ENCODE measurements around the gene GXYLT2. TPM values are rescaled to one million over a fixed set of nuclear protein-coding genes. Genes with fewer than 3 reads are reported as not detected.

GXYLT2 gene
- total RNA-seq, 2 experiments from 2014 or later, result not detected

DNA sequence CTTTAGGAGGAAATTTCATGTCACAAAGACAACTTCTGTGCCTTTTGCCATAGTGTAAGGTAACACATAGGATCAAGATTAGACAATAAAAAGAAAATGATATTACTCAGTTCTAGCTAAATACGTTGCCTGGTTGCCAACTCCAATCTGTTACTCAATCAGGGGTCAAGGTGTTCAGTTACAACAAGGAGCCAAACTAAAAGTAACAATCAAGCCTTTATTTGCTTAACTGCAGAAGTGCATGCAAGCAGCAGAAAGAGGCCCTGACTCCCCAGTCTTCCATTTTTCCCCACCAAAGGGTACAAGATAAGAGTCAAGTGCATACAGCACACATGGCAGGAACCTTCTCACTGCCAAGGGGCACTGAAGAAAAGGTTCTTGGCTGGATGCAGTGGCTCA, 80.4 kb downstream of the GXYLT2 start:
- H3K4me3 Mint-ChIP-seq, result no peak overlapping the region
- H3K9me3 Mint-ChIP-seq, result no peaks in the 10 kb centered on the region
- DNase-seq, result no peak
- no peak overlapping the region for H3K27ac Mint-ChIP-seq
- intact Hi-C loops (cut with micrococcal nuclease), result no loop called here
- H3K4me1 Mint-ChIP-seq (ENCODE audit: low read depth), result peaks cover 21% of the 10 kb centered on the region
- H3K36me3 Mint-ChIP-seq (ENCODE audit: low read depth), result peaks cover 1% of the 10 kb centered on the region
- no peaks in the 10 kb centered on the region for H3K27me3 Mint-ChIP-seq (ENCODE audit: low read depth)
- CTCF ChIA-PET, result no interaction called here

DNA sequence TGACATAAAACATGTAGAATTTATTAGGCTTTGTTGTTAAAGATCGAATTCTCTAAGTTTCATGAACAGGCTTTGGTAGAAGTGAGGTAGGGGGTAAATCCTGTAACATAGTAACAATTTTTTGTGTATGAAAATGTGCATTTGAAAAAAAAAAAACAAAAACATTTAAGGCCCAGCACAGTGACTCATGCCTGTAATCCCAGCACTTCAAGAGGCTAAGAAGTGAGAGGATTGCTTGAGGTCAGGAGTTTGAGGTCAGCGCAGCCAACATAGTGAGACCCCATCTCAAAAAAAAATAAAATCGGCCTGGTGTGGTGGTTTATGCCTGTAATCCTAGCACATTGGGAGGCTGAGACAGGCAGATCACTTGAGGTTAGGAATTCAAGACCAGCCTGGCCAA, 81.9 kb downstream of the GXYLT2 start:
- Mint-ChIP-seq H3K9me3 (no peaks in the 10 kb centered on the region), H3K4me1 (ENCODE audit: low read depth) (peaks cover 22% of the 10 kb centered on the region), H3K4me3 (no peak overlapping the region), H3K27me3 (ENCODE audit: low read depth) (no peaks in the 10 kb centered on the region), H3K27ac (no peak overlapping the region), H3K36me3 (ENCODE audit: low read depth) (peaks cover 1% of the 10 kb centered on the region)
- no peak for DNase-seq
- CTCF ChIA-PET, result no interaction called here
- intact Hi-C loops (cut with micrococcal nuclease), result no loop called here

DNA sequence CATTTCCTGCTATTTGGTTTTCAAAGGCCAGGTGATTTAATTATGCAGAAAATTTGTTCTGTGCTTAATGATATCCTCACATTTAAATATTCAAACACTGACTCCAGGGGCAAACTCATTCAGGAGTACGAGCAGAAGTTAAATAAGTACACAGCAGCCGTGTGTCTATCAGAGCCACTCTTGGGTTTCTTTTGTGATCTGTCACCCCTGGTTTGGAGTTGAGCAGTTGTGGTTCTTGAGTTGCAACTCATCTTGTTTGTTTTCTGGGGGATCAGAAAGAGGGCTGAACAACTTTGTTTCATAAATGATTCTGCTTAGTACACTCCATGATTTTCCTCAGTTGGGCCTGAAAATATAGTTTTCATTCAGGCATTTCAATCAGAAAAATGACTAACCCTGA, 83.1 kb downstream of the GXYLT2 start:
- Mint-ChIP-seq H3K9me3 (no peaks in the 10 kb centered on the region), H3K27ac (no peak overlapping the region), H3K27me3 (ENCODE audit: low read depth) (no peaks in the 10 kb centered on the region), H3K36me3 (ENCODE audit: low read depth) (no peaks in the 10 kb centered on the region), H3K4me3 (no peak overlapping the region), H3K4me1 (ENCODE audit: low read depth) (peaks cover 10% of the 10 kb centered on the region)
- CTCF ChIA-PET, result no interaction called here
- intact Hi-C loops (cut with micrococcal nuclease), result no loop called here
- DNase-seq, result no peak

DNA sequence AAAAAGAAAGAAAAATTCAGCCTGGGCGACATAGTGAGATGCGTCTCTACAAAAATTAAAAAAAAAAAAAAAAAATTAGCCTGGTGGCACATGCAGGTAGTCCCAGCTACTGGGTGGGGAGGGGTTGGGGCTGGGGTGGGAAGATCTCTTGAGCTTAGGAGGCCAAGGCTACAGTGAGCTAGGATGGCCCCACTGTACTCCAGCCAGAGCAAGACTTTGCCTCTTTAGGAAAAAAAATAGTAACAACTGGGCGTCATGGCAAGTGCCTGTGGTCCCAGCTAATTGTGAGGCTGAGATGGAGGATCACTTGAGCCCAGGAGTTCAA, 84.8 kb downstream of the GXYLT2 start:
- no peak for DNase-seq
- Mint-ChIP-seq H3K9me3 (no peaks in the 10 kb centered on the region), H3K4me3 (no peak overlapping the region), H3K27me3 (ENCODE audit: low read depth) (no peaks in the 10 kb centered on the region), H3K27ac (no peak overlapping the region), H3K36me3 (ENCODE audit: low read depth) (no peaks in the 10 kb centered on the region), H3K4me1 (ENCODE audit: low read depth) (peaks cover 10% of the 10 kb centered on the region)
- intact Hi-C loops (cut with micrococcal nuclease), result no loop called here
- CTCF ChIA-PET, result no interaction called here

DNA sequence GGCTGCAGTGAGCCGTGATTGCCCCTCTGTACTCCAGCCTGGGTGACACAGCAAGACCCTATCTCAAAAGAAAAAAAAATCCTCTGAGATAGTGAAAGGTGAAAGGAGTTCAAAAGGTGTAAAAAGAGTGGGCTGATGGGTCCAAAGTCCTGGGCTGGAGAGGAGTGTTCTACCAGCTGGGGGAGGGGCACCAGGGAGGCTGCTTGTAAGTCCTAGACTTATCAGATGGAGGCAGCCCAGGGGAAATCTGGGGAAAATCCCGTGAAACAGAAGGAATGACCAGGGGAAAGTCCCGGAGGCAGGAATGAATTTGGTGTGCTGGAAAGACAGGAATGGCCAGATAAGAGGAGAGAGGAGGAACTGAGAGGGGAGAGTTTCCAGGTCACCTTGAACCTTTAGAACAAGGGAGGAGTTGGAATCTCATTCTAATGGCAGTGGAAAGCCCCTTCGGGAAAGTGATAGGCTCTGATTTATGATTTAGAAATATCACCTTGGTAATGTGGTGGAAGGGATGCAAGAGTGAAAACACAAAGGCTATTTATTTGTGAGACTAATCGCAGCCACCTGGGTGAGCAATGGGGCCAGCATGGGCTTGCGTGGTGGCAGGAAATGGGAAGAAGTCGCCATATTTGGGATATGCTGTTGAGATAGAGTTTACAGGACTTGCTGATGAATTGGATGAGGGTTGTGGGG, 85.3 kb downstream of the GXYLT2 start:
- H3K36me3 Mint-ChIP-seq (ENCODE audit: low read depth), result no peaks in the 10 kb centered on the region
- H3K4me3 Mint-ChIP-seq, result no peak overlapping the region
- H3K27me3 Mint-ChIP-seq (ENCODE audit: low read depth), result no peaks in the 10 kb centered on the region
- DNase-seq, result no peak
- H3K27ac Mint-ChIP-seq, result no peak overlapping the region
- CTCF ChIA-PET, result no interaction called here
- intact Hi-C loops (cut with micrococcal nuclease), result no loop called here
- H3K9me3 Mint-ChIP-seq, result no peaks in the 10 kb centered on the region
- H3K4me1 Mint-ChIP-seq (ENCODE audit: low read depth), result peaks cover 10% of the 10 kb centered on the region

DNA sequence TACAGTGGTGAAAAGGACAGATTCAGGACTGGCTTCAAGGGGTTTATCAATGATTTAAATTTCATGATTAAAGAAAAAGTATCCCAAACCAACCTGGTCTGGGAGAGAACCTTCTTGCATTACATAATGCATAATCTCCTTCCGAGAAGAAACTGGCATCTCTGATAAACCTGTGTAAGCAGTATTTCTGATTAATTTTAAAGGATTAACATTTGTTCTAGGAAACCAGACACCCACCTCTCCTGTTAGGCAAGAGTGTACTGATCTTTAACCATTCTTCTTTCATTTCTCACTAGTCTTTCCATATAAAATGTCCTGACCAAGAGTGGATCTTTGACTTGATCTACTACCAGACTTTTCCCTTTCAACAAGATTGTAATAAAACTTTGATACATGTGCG, 85.9 kb downstream of the GXYLT2 start:
- Mint-ChIP-seq H3K36me3 (ENCODE audit: low read depth) (no peaks in the 10 kb centered on the region), H3K27ac (no peak overlapping the region), H3K27me3 (ENCODE audit: low read depth) (no peaks in the 10 kb centered on the region), H3K4me1 (ENCODE audit: low read depth) (peaks cover 10% of the 10 kb centered on the region), H3K9me3 (no peaks in the 10 kb centered on the region), H3K4me3 (no peak overlapping the region)
- intact Hi-C loops (cut with micrococcal nuclease), result no loop called here
- DNase-seq, result no peak
- CTCF ChIA-PET, result no interaction called here

DNA sequence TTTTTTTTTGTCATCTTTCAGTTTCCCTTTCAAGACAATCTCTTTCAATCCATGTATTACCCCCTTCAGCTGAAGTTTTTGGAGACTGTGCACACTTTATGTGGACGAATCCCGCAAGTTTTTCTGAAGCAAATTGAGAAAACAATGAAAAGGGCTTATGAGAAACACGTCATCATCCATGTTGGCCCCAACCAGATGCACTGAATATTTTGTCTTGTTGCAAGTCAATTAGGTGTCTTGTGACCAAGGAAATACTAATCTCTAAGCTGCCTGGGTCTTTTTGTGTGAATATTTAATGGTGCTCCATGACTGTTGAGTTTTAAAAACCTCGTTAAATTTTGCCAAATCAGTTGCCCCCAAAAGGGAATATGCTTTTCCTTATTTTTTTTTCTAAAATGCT, 87.1 kb downstream of the GXYLT2 start:
- Mint-ChIP-seq H3K36me3 (ENCODE audit: low read depth) (no peaks in the 10 kb centered on the region), H3K27me3 (ENCODE audit: low read depth) (no peaks in the 10 kb centered on the region), H3K4me3 (no peak overlapping the region), H3K27ac (no peak overlapping the region), H3K4me1 (ENCODE audit: low read depth) (peaks cover 10% of the 10 kb centered on the region), H3K9me3 (no peaks in the 10 kb centered on the region)
- CTCF ChIA-PET, result interaction anchor here (1.0 kb wide), 1 partner anchor 82 kb away, joined by 3 read pairs; no protein-coding TSS in a partner anchor
- DNase-seq, result no peak
- intact Hi-C loops (cut with micrococcal nuclease), result no loop called here

DNA sequence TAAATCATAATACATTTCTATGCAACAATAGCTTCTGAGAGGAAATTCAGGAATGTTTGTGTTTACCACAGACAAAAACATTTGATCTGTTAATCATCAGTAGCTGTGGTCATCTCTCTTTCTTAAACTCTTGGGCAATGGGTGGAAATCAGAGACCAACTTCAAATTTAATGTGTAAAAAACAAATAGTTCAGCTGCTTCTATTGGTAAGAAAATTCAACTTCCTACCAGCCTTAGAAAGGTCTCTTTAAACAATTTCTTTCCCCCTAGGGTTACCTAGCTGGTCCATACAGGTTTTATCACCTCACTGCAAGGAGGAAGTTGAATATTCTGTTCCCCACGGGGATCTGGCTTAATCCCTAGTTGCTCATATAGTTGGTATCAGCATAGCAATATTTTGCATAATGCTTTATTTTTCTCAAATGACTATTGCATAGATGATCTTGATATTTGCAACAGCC, 88.5 kb downstream of the GXYLT2 start:
- no peak for DNase-seq
- Mint-ChIP-seq H3K4me1 (ENCODE audit: low read depth) (peaks cover 10% of the 10 kb centered on the region), H3K9me3 (no peaks in the 10 kb centered on the region), H3K27me3 (ENCODE audit: low read depth) (no peaks in the 10 kb centered on the region), H3K27ac (no peak overlapping the region), H3K36me3 (ENCODE audit: low read depth) (no peaks in the 10 kb centered on the region), H3K4me3 (no peak overlapping the region)
- intact Hi-C loops (cut with micrococcal nuclease), result loop anchor here (2.0 kb wide), 2 partner anchors 26 to 60 kb away; no protein-coding TSS in a partner anchor
- CTCF ChIA-PET, result no interaction called here

DNA sequence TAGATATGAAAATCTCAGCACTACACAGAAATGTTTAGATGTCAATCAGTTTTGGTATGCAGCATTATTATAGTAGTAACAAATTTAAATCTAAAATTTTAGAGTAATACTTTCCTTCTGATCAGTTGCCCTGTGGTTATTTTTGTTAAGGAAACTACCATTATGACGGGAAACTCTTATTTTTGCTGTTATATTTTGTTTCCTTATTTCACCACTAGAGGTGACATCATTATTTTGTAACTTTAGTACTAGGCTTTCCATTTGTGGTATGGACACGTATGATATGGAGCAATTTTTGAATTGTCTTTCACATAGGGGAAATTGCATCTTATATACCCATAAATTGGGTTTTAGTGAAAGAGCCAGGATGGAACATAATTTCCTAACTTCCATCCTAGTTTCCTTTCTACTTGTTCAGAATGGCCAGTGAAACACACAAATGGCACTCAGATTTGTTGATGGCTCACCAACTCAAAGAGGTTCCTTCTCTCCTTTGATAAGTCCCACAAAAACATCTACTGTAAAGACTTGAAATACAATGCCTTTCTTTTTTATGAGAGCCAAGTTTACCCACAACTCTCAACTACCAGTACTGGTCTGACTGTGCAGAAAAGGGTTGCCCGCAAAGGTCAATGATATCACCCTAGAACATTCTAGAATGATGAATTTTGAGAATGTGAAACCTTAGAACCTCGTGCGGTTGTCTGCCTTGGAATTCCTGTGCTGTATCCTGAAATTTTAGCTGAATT, 89.4 kb downstream of the GXYLT2 start:
- H3K4me3 Mint-ChIP-seq, result no peak overlapping the region
- CTCF ChIA-PET, result no interaction called here
- intact Hi-C loops (cut with micrococcal nuclease), result loop anchor here (1.0 to 2.0 kb wide), 5 partner anchors 11 to 60 kb away; no protein-coding TSS in a partner anchor
- DNase-seq, result peak; percentile 21
- no peaks in the 10 kb centered on the region for H3K9me3 Mint-ChIP-seq
- no peak overlapping the region for H3K27ac Mint-ChIP-seq
- H3K27me3 Mint-ChIP-seq (ENCODE audit: low read depth), result no peaks in the 10 kb centered on the region
- no peaks in the 10 kb centered on the region for H3K36me3 Mint-ChIP-seq (ENCODE audit: low read depth)
- peaks cover 10% of the 10 kb centered on the region for H3K4me1 Mint-ChIP-seq (ENCODE audit: low read depth)

DNA sequence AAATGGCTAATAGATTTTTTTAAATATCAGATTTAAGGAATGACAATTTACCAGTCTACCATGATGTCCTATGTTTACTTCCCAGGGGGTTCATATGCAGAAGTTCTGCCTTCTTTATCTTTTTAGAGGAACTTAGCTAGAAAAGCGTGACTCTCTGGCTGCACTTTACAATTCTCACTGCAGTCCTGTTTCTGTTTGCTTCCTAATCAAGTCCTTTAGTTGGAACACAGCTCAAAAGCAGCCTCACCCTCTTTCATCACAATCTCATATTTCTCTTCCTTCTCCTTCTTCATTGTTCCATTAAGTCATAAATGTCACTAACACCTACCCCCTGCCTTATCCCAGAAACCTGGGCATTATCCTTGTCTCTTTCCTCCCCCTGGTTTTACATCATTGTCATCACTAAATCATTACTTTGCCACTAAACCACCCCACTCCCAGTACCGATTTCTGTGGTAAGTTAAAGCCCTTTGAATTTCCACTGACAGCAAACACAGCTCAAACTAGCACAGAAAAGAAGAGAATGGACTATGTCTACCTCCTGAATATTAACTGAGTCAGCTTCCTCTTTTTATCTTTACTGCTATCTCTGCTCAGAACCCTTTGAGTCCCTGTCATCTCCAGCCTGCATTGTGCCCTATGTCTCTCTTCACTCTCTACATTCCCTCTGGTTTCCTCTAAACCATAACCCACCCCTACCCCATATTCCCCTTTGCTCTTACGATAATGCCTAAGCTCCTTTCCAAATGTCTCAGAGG, 94.9 kb downstream of the GXYLT2 start:
- H3K9me3 Mint-ChIP-seq, result peaks cover 8% of the 10 kb centered on the region
- intact Hi-C loops (cut with micrococcal nuclease), result no loop called here
- H3K27me3 Mint-ChIP-seq (ENCODE audit: low read depth), result peaks cover 2% of the 10 kb centered on the region
- H3K36me3 Mint-ChIP-seq (ENCODE audit: low read depth), result peaks cover 2% of the 10 kb centered on the region
- H3K4me3 Mint-ChIP-seq, result no peak overlapping the region
- no peak for DNase-seq
- no peak overlapping the region for H3K27ac Mint-ChIP-seq
- CTCF ChIA-PET, result no interaction called here
- no peaks in the 10 kb centered on the region for H3K4me1 Mint-ChIP-seq (ENCODE audit: low read depth)

DNA sequence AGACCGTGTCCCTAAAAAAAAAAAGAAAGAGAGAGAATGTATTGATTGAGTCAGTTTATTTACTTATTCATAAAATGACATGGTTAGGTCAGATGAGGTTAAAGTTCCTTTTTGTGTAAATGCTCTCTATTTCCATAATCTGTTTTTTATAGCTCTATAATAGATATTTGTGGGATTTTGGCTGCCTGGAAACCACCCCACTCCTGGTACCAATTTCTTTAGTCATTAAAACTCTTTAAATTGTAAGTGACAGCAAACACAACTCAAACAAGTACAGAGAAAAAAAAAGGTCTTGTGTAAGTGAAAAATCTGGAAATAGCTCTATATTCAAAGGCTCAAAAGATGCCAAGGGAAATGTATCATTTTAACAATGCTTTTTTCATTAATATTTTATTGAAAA, 97.7 kb downstream of the GXYLT2 start:
- Mint-ChIP-seq H3K4me1 (ENCODE audit: low read depth) (no peaks in the 10 kb centered on the region), H3K36me3 (ENCODE audit: low read depth) (peaks cover 2% of the 10 kb centered on the region), H3K4me3 (no peak overlapping the region), H3K9me3 (peaks cover 8% of the 10 kb centered on the region), H3K27ac (no peak overlapping the region), H3K27me3 (ENCODE audit: low read depth) (peaks cover 2% of the 10 kb centered on the region)
- CTCF ChIA-PET, result interaction anchor here (0.6 kb wide), 2 partner anchors 103 to 130 kb away, joined by 4 read pairs; no protein-coding TSS in a partner anchor
- DNase-seq, result no peak
- intact Hi-C loops (cut with micrococcal nuclease), result no loop called here

DNA sequence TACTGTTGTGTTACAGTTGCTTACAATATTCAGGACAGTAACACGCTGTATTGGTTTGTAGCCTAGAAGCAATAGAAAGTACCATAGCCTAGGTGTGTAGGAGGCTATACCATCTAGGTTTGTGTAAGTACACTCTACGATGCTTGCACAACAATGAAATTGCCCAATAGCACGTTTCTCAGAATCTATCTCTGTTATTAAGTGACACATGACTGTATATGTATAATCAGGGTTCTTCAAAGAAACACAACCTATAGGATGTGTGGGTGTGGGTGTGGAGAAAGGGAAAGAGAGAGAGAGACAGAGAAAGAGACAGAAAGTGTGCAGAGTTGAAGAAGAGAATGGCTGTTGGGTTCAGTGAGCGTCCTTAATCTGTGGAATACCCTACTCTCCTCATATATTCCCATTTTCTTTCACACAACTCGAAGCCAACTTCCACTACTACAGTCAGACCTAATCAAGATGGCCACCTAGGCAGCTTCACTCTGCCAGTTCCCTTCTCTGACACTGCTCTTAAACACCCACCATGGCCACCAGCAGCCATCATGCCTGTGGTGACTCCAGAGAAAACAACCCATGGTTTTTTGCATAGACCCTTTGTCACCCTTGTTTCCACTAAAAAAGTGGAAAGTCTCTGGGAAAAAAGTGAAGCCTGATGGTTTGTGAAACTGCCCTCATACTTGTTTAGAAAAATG, 103.0 kb downstream of the GXYLT2 start:
- H3K4me1 Mint-ChIP-seq (ENCODE audit: low read depth), result peaks cover 2% of the 10 kb centered on the region
- intact Hi-C loops (cut with micrococcal nuclease), result no loop called here
- H3K9me3 Mint-ChIP-seq, result peaks cover 3% of the 10 kb centered on the region
- DNase-seq, result no peak
- no peak overlapping the region for H3K4me3 Mint-ChIP-seq
- H3K27me3 Mint-ChIP-seq (ENCODE audit: low read depth), result no peaks in the 10 kb centered on the region
- CTCF ChIA-PET, result no interaction called here
- H3K27ac Mint-ChIP-seq, result no peak overlapping the region
- peaks cover 2% of the 10 kb centered on the region for H3K36me3 Mint-ChIP-seq (ENCODE audit: low read depth)

All from activated naive CD4-positive, alpha-beta T cell treated with anti-CD3 and anti-CD28 coated beads for 36 hours (primary cell).